Measurements from ENCODE around the gene SLC24A3. TPM values are rescaled to one million over a fixed set of nuclear protein-coding genes. Genes with fewer than 3 reads are reported as not detected.

The SLC24A3 gene
- total RNA-seq, 4 donors from 2014 or later, result 2.3 to 6.9 (median 5.4) TPM

GRCh38 chr20:19522836-19523590, 310.6 kb downstream of the SLC24A3 start:
- WGBS, 2 donors, result 79 to 87% methylated on average over 4 of the region's 4 CpGs
- intact Hi-C loops (cut with DNase I; ENCODE audit: low total_unique reads), result no loop called here

GRCh38 chr20:19524691-19525090, 312.2 kb downstream of the SLC24A3 start:
- TF ChIP-seq CTCF (IDR thresholded peaks at IDR 0.05), result no peak
- TF ChIP-seq POLR2A (IDR thresholded peaks at IDR 0.05), result no peak
- no peak overlapping the region for H3K4me3 ChIP-seq (ENCODE audit: low read depth, poor library complexity, severe bottlenecking)
- WGBS, 2 donors, result 93 to 94% methylated on average over 1 of the region's 1 CpG
- intact Hi-C loops (cut with DNase I; ENCODE audit: low total_unique reads), result no loop called here
- DNase-seq (ENCODE audit: low spot score in 2 of 2), result no peak

More at GRCh38 chr20:19522836-19523590, 310.6 kb downstream of the SLC24A3 start:
- no peak for TF ChIP-seq POLR2A (IDR thresholded peaks at IDR 0.05)
- no peak for TF ChIP-seq CTCF (IDR thresholded peaks at IDR 0.05)
- no peak overlapping the region for H3K4me3 ChIP-seq (ENCODE audit: low read depth, poor library complexity, severe bottlenecking)
- no peak for DNase-seq (ENCODE audit: low spot score in 2 of 2)

- no peak for TF ChIP-seq CTCF (IDR thresholded peaks at IDR 0.05)
- no peak for TF ChIP-seq POLR2A (IDR thresholded peaks at IDR 0.05)
- intact Hi-C loops (cut with DNase I; ENCODE audit: low total_unique reads), result no loop called here
- DNase-seq (ENCODE audit: low spot score in 2 of 2), result no peak
- 71 to 76% methylated on average over 2 of the region's 2 CpGs for WGBS, 2 donors
- no peak overlapping the region for H3K4me3 ChIP-seq (ENCODE audit: low read depth, poor library complexity, severe bottlenecking)
These were observed 315.1 kb downstream of the SLC24A3 start for GRCh38 chr20:19527509-19527908.

- H3K4me3 ChIP-seq (ENCODE audit: low read depth, poor library complexity, severe bottlenecking), result no peak overlapping the region
- DNase-seq (ENCODE audit: low spot score in 2 of 2), result peak in 1 of 2 donors; percentile 2
- intact Hi-C loops (cut with DNase I; ENCODE audit: low total_unique reads), result no loop called here
- 91 to 95% methylated on average over 5 of the region's 5 CpGs for WGBS, 2 donors
- TF ChIP-seq CTCF (IDR thresholded peaks at IDR 0.05), result no peak
- no peak for TF ChIP-seq POLR2A (IDR thresholded peaks at IDR 0.05)
These were observed 316.0 kb downstream of the SLC24A3 start for GRCh38 chr20:19528286-19529030.

- intact Hi-C loops (cut with DNase I; ENCODE audit: low total_unique reads), result no loop called here
- H3K4me3 ChIP-seq (ENCODE audit: low read depth, poor library complexity, severe bottlenecking), result no peak overlapping the region
- TF ChIP-seq POLR2A (IDR thresholded peaks at IDR 0.05) (no peak), CTCF (IDR thresholded peaks at IDR 0.05) (no peak)
- WGBS, 2 donors, result 90 to 93% methylated on average over 5 of the region's 5 CpGs
- DNase-seq (ENCODE audit: low spot score in 2 of 2), result peak in 1 of 2 donors; percentile 43
These were observed 317.6 kb downstream of the SLC24A3 start for GRCh38 chr20:19530006-19530405.
